Caco-2 (cell line): ENCODE measurements around the gene SNAI1. TPM values are rescaled to one million over a fixed set of nuclear protein-coding genes. Genes with fewer than 3 reads are reported as not detected.
"Not testable (repeated sequence)": the region's sequence is repeated elsewhere in the genome, so short reads cannot be mapped to it uniquely, and the experiment has no call there.

Experiments used
- BruUV-seq: library from RNA; stranded (reverse); fragments of 400-500 nt; replicated peaks from 2 replicates; lab custom pipeline; 2021; lab: Mats Ljungman, UMichigan
- CTCF ChIA-PET: fragments of 300-600 bp; sonication (Branson Sonifier 250); formaldehyde crosslinking; loops from one replicate; lab custom pipeline; 2022; ENCODE audit warnings: antibody characterized with exemption; lab: Charles Lee
- POLR2A ChIA-PET: fragments of 300-600 bp; sonication (Branson Sonifier 250); formaldehyde crosslinking; loops from one replicate; lab custom pipeline; 2022; ENCODE audit warnings: antibody characterized with exemption; lab: Charles Lee
- DNase-seq, 2 experiments: peaks; one replicate each; pipeline versions ENCODE4 v3.0.0 to v3.0.0-alpha.2; 2020 to 2022
- H3K27me3 ChIP-seq: replicated peaks from 2 replicates; pipeline ENCODE4 v1.6.0; 2011; ENCODE audit warnings: low read length; ENCODE audit not compliant: control insufficient read depth, insufficient read depth
- H3K36me3 ChIP-seq: 2 replicates; pipeline ENCODE4 v1.5.1; 2011; ENCODE audit warnings: low read length; ENCODE audit not compliant: control insufficient read depth, insufficient read depth
- H3K4me1 ChIP-seq: fragments of 250-450 bp; sonication (Bioruptor Pico); 2 replicates; pipeline ENCODE4 v1.5.1; 2020; ENCODE audit warnings: mild to moderate bottlenecking
- H3K4me3 ChIP-seq: 2 replicates; pipeline ENCODE4 v1.5.1; 2011; ENCODE audit warnings: low read depth, mild to moderate bottlenecking, control low read depth, low read length
- H3K9me3 ChIP-seq: fragments of 250-450 bp; sonication (Bioruptor Pico); 2 replicates; pipeline ENCODE4 v1.5.1; 2020; ENCODE audit warnings: mild to moderate bottlenecking, moderate library complexity
- H3K27ac Mint-ChIP-seq: one replicate; pipeline ENCODE4 v1.8.0; 2022; ENCODE audit warnings: mixed read lengths; ENCODE audit not compliant: unreplicated experiment
- H3K27me3 Mint-ChIP-seq: one replicate; pipeline ENCODE4 v1.8.0; 2022; ENCODE audit warnings: mixed read lengths; ENCODE audit not compliant: insufficient read depth, unreplicated experiment
- H3K36me3 Mint-ChIP-seq: one replicate; pipeline ENCODE4 v1.8.0; 2022; ENCODE audit warnings: mild to moderate bottlenecking, mixed read lengths; ENCODE audit not compliant: insufficient read depth, unreplicated experiment
- H3K4me1 Mint-ChIP-seq: one replicate; pipeline ENCODE4 v1.8.0; 2022; ENCODE audit warnings: low read depth, mixed read lengths; ENCODE audit not compliant: unreplicated experiment
- H3K4me3 Mint-ChIP-seq: one replicate; pipeline ENCODE4 v1.8.0; 2022; ENCODE audit warnings: mild to moderate bottlenecking, moderate library complexity, mixed read lengths; ENCODE audit not compliant: unreplicated experiment
- H3K9me3 Mint-ChIP-seq: one replicate; pipeline ENCODE4 v1.8.0; 2022; ENCODE audit warnings: mixed read lengths; ENCODE audit not compliant: unreplicated experiment
- CTCF ChIP-seq, 2 experiments: fragments of 200-600 bp in 1 of 2; IDR thresholded peaks; 1 replicate in 1 of 2; 2 replicates in 1 of 2; pipeline versions ENCODE4 v1.5.1 to v1.8.0; 2011 to 2022; ENCODE audit warnings: antibody characterized with exemption in 1 of 2, control low read depth in 1 of 2, inconsistent platforms in 1 of 2, low read depth in 1 of 2, low read length in 1 of 2, mild to moderate bottlenecking in 1 of 2, moderate library complexity in 1 of 2; ENCODE audit not compliant: insufficient read depth in 1 of 2, severe bottlenecking in 1 of 2, unreplicated experiment in 1 of 2
- intact Hi-C: fragments of 100-400 bp; cut with micrococcal nuclease; formaldehyde crosslinking; loops from one replicate; pipeline ENCODE4 v1.10.0; 2022; ENCODE audit not compliant: unreplicated experiment
- total RNA-seq: library from RNA; stranded (reverse); gene quantifications from 2 replicates; pipeline ENCODE4 v1.2.3, GENCODE V29; 2022

SNAI1 gene
- total RNA-seq, 1 experiment from 2014 or later, result 10.9 TPM

- no TSS peak for BruUV-seq
- Histone ChIP-seq H3K27me3 (no peaks in the 10 kb centered on the region), H3K9me3 (no peaks in the 10 kb centered on the region), H3K4me3 (no peak overlapping the region), H3K4me1 (peaks cover 20% of the 10 kb centered on the region), H3K36me3 (no peaks in the 10 kb centered on the region)
- CTCF ChIA-PET, result interaction anchor here (1.0 to 1.1 kb wide), 2 partner anchors 20 to 170 kb away, joined by 4 to 6 read pairs; no protein-coding TSS in a partner anchor
- Mint-ChIP-seq H3K36me3 (peaks cover 10% of the 10 kb centered on the region), H3K4me1 (peaks cover 18% of the 10 kb centered on the region), H3K27ac (no peak overlapping the region), H3K27me3 (no peaks in the 10 kb centered on the region), H3K9me3 (no peaks in the 10 kb centered on the region), H3K4me3 (no peak overlapping the region)
- DNase-seq, result no peak
- intact Hi-C loops, result loop anchor here (2.0 kb wide), 1 partner anchor 13 kb away; no protein-coding TSS in a partner anchor
- POLR2A ChIA-PET, result interaction anchor here (0.7 kb wide), 1 partner anchor 139 kb away, joined by 3 read pairs; no protein-coding TSS in a partner anchor
- no peak for TF ChIP-seq CTCF (IDR thresholded peaks at IDR 0.05; ENCODE audit: insufficient read depth in 1 of 2, low read depth in 1 of 2, low read length in 1 of 2, severe bottlenecking in 1 of 2, unreplicated experiment in 1 of 2)
Observed at GRCh38 chr20:49999329-49999728, 16.5 kb downstream of the SNAI1 start.

- H3K4me3 ChIP-seq, intact Hi-C loops, H3K4me3 Mint-ChIP-seq, H3K27ac Mint-ChIP-seq, H3K9me3 ChIP-seq, H3K9me3 Mint-ChIP-seq, H3K27me3 Mint-ChIP-seq, H3K36me3 Mint-ChIP-seq, H3K27me3 ChIP-seq, DNase-seq, H3K36me3 ChIP-seq, BruUV-seq: not testable (repeated sequence)
- ChIA-PET CTCF (interaction anchor here (0.7 kb wide), 2 partner anchors 71 to 114 kb away, joined by 4 read pairs; no protein-coding TSS in a partner anchor), POLR2A (interaction anchor here (0.6 to 0.7 kb wide), 2 partner anchors 10 to 502 kb away, joined by 3 to 8 read pairs; no protein-coding TSS in a partner anchor)
- peaks cover 18% of the 10 kb centered on the region for H3K4me1 Mint-ChIP-seq
- H3K4me1 ChIP-seq, result peaks cover 20% of the 10 kb centered on the region
Observed at GRCh38 chr20:50000548-50001222, 17.9 kb downstream of the SNAI1 start.

GRCh38 chr20:50001784-50002311 lies 19.1 kb downstream of the SNAI1 start:
- Mint-ChIP-seq H3K4me1 (peaks cover 18% of the 10 kb centered on the region), H3K4me3 (no peak overlapping the region), H3K36me3 (peaks cover 4% of the 10 kb centered on the region), H3K9me3 (no peaks in the 10 kb centered on the region), H3K27me3 (no peaks in the 10 kb centered on the region), H3K27ac (no peak overlapping the region)
- Histone ChIP-seq H3K9me3 (no peaks in the 10 kb centered on the region), H3K4me1 (peaks cover 19% of the 10 kb centered on the region), H3K36me3 (no peaks in the 10 kb centered on the region), H3K27me3 (no peaks in the 10 kb centered on the region), H3K4me3 (no peak overlapping the region)
- no peak for DNase-seq
- ChIA-PET CTCF (interaction anchor here (0.7 to 1.0 kb wide), 2 partner anchors 69 to 81 kb away, joined by 5 to 8 read pairs; no protein-coding TSS in a partner anchor), POLR2A (no interaction called here)
- BruUV-seq, result no TSS peak
- TF ChIP-seq CTCF (IDR thresholded peaks at IDR 0.05; ENCODE audit: insufficient read depth in 1 of 2, low read depth in 1 of 2, low read length in 1 of 2, severe bottlenecking in 1 of 2, unreplicated experiment in 1 of 2), result no peak
- intact Hi-C loops, result no loop called here
